Transverse colon (tissue), 3 donors: Measurements from ENCODE around the gene KLHL10.

Experiments
- EP300 ChIP-seq: sonication (generic); formaldehyde crosslinking; IDR thresholded peaks from one replicate; pipeline ENCODE4 v1.6.1; 2017; ENCODE audit warnings: antibody characterized with exemption, low read depth
- TF ChIP-seq, protein P1 (sequence below), 5 experiments: fragments of 200-600 bp in 3 of 5; fragments of 450-650 bp in 2 of 5; sonication (generic) in 3 of 5; IDR thresholded peaks; 1 replicate in 2 of 5; 2 replicates in 3 of 5; pipeline ENCODE4 v1.5.1; 2016 to 2017; ENCODE audit warnings: antibody characterized with exemption in 5 of 5, inconsistent platforms in 3 of 5, mild to moderate bottlenecking in 2 of 5, moderate library complexity in 1 of 5

DNA sequence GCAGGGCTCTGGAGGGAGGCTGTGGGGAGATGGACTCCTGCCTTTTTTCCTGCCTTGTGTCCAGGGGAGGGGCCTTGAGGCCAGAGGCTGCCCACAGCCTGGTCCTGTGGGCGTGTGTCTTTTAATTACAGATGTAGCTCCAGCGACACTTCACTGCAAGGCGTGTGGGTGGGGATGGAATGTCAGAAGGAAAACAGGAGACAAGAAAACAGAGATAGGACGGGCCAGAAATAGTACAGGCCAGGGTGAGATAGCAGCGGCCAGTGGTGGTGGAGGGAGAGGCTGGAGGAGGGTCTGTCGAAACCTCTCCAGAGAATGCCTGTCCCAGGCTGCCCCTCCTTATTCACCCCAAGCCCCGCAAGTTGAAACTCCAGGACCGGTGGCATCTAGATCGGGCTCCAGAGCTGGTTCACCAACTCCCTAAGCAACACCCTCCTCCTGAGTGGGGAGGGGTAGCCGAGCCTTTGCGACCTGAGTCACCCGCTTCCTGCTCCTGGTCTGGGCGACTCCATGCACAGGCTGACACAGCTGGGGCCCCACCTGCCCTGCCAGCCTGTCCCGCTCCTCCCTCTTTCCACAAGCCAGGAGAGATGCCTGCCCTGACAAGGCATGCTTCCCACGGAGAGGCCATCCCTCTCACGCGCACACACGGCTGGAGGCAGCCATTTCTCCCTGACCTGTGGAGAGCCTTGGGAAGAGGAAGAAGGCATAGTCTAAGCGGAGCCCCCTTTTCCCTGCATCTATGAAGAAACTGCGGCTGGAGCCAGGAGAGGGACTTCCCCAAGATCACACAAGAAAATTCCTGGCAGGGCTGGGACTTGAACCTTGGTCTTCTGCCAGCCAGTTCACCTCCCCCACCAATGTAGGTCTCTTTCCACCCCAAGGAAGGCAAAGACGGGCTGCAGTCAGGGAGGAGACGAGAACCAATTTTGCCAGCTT, 44.5 kb upstream of the KLHL10 start:
- no peak for TF ChIP-seq EP300
- TF ChIP-seq, protein P1, sequence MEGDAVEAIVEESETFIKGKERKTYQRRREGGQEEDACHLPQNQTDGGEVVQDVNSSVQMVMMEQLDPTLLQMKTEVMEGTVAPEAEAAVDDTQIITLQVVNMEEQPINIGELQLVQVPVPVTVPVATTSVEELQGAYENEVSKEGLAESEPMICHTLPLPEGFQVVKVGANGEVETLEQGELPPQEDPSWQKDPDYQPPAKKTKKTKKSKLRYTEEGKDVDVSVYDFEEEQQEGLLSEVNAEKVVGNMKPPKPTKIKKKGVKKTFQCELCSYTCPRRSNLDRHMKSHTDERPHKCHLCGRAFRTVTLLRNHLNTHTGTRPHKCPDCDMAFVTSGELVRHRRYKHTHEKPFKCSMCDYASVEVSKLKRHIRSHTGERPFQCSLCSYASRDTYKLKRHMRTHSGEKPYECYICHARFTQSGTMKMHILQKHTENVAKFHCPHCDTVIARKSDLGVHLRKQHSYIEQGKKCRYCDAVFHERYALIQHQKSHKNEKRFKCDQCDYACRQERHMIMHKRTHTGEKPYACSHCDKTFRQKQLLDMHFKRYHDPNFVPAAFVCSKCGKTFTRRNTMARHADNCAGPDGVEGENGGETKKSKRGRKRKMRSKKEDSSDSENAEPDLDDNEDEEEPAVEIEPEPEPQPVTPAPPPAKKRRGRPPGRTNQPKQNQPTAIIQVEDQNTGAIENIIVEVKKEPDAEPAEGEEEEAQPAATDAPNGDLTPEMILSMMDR (IDR thresholded peaks at IDR 0.05), result no peak
